Vagina (tissue), 2 donors: ENCODE measurements around the gene SEC14L5.

ENCODE experiments used
- CTCF ChIP-seq, 3 experiments: fragments of 450-650 bp in 2 of 3; fragments of 200-600 bp in 1 of 3; sonication (generic) in 1 of 3; IDR thresholded peaks; one replicate each; pipeline ENCODE4 v1.5.1; 2017 to 2019; ENCODE audit warnings: antibody characterized with exemption in 3 of 3, mild to moderate bottlenecking in 2 of 3, moderate library complexity in 2 of 3
- POLR2A ChIP-seq, 2 donors: fragments of 450-650 bp; IDR thresholded peaks; one replicate each; pipeline ENCODE4 v1.6.1; 2017; ENCODE audit warnings: antibody characterized with exemption in 2 of 2, mild to moderate bottlenecking in 2 of 2, moderate library complexity in 2 of 2

- TF ChIP-seq POLR2A (IDR thresholded peaks at IDR 0.05), result no peak
- no peak for TF ChIP-seq CTCF (IDR thresholded peaks at IDR 0.05)
Observed at GRCh38 chr16:4979736-4980660, 21.9 kb downstream of the SEC14L5 start.
